HG03159 (cell line): ENCODE data around the gene INPP4B.
"Not testable (repeated sequence)": the region's sequence is repeated elsewhere in the genome, so short reads cannot be mapped to it uniquely, and the experiment has no call there.

Source experiments
- ATAC-seq: cut with Tn5 transposase; IDR thresholded peaks from one replicate; pipeline ENCODE4 v1.9.1; 2021; ENCODE audit warnings: mild to moderate bottlenecking, moderate library complexity; ENCODE audit not compliant: unreplicated experiment

INPP4B gene

GRCh38 chr4:142420311-142421095 is 425.6 kb downstream of the INPP4B start:
- no peak for ATAC-seq

DNA sequence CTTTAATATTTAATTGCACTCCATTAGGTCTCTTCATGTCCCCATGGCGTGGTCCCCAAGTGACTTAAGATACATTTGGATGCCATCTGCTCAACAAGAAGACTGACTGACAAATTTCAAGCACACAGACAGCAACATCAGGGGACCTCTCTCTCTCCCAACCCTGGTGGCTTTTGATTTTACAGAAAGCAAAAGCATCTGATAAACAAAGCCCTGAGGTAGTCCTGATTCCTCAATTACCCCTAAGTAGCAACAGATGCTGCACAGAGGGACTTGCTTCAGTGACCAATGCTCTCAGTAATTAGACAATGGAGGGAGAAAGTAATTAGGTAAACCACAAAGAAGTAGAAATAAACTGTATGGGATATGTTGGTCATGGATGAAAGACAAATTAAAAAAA is 426.4 kb downstream of the INPP4B start:
- ATAC-seq: no peak

DNA sequence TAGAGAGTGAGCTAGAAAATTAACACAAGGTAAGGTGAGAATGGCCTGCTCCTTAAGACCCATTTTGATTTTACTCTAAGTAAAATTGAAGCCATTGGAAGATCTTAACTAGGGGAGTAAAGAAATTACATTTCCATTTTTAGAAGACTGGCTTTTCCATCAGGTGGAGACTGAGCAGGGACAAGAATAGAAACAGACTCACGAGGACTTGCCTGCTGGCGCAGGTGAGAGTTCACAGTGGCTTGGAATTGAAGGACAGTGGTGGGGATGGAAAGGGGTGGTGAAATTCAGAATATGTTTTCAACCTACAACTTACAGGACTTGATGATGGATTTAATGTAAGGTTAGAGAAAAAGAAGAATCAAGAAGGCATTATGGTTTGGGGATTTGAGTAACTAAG is 427.4 kb downstream of the INPP4B start:
- ATAC-seq: no peak

DNA sequence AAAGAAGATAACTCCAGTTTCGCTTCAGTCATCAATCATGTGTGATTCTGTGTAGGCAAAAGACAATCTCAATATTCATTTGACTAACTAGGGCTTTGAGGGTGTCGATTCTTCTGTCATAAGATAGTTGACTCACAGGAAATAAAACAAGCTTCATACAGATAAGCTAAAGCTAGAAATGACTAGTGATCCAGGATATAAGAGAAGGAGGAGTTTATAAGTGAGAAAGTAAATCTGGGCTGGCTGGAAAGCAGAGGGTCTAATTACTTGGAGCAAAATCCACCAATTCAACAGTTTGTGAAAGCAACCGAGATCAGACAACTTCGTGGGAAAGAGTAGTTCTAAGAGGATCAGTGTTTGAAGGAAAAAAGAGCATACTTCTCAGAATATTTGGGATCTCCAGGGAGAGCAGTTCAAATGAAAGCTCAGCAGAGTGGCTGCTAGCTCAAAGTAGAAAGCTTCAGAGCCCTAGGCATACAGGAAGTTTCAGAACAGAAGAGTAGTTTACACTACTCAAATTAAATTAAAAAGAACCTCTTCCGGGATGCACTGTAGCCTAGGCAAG is 429.3 kb downstream of the INPP4B start:
- no peak for ATAC-seq

DNA sequence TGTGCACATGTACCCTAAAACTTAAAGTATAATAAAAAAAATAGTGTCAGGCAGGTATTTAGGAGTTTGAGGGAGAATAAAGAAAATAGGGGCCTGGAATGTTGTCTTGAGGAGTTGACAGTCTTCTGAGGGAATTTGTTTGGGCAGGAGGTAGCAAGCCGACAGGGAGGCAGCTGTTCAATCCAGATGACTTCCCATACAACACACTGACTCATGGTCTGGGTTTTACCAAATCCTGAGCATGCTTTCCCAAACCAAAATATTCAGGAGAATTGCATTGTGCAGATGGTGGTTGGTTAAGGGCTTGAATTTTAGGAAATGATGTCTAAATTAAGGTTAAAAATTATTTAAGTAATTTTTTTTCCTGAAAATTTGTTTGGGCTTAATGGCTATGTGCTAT is 430.0 kb downstream of the INPP4B start:
- no peak for ATAC-seq

DNA sequence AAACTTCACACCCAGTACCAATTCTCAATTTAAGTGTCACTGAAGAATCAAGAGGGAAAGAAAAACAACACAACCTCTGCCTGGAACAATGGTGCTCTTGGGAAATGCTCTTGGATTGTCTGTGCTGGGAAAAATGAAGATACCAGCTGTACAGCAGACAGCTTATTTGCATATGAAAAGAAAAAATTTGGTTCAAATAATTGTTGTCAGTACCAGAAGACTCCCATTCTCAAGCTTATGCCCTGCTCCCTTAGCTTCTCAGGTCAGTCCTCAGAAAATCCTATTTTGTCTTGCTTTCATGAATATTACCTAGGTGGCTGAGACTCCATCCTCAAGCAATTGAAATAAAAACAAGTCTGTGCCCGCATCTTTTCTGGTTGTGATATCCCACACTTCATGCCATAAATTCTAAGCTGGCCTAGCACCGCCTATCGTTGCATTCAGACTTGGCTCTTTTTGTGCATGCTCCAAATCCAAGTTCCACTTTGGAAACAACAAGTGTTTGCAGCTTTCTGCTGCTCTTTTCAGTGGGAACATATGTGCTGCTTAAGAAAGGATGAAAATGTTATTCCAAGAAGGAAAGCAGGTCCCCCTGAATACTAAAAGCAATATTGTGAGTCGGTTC is 431.6 kb downstream of the INPP4B start:
- ATAC-seq: no peak

DNA sequence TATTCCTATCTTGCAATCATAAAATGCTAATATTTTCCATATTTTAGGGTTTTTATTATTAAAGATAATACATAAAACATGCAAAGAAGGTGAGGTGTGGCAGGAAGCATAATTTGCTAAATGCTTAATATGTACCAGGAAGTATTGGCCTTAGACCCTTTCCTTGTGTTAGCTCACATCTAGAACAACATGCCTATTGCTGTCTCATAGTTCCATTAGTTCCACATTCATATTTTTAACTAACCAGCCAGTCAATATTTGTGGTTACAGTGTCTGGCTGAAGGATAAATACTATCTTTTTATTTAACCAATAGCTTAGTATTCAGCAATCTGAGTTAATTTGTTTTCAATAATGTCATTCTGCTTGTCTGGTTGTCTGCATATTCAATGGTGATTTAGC is 432.6 kb downstream of the INPP4B start:
- ATAC-seq: no peak

- ATAC-seq: no peak
Observed at GRCh38 chr4:142411993-142412392, 434.1 kb downstream of the INPP4B start.

GRCh38 chr4:142408003-142408441 is 438.1 kb downstream of the INPP4B start:
- no peak for ATAC-seq

GRCh38 chr4:142407596-142407995 is 438.5 kb downstream of the INPP4B start:
- no peak for ATAC-seq

DNA sequence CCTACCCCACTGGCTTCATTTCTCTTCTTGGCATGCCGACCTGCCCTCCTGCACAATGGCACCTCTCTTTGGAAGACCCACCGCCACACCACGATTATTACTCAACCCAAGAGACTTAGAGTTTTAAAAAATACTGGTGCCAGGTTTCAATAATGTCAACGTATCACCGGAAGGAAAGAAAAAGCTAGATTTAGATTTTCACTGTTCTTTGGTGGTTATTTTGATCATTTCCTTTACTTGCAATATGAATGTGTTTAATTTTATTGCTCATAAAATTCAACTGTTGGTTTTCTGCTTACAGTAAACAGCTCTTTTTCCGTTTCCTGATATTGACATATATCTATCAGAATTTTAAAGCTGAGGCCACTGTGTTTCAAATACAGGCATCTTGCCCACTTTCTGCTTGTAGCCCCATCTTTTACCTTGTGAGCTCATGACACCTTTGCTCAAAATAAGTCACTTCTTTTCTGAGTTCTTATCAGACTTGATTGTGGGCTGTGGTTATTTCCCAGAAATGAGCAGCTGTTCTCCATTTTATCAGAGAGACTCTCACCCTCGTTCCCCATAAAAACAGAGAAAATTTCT is 439.1 kb downstream of the INPP4B start:
- ATAC-seq: no peak

DNA sequence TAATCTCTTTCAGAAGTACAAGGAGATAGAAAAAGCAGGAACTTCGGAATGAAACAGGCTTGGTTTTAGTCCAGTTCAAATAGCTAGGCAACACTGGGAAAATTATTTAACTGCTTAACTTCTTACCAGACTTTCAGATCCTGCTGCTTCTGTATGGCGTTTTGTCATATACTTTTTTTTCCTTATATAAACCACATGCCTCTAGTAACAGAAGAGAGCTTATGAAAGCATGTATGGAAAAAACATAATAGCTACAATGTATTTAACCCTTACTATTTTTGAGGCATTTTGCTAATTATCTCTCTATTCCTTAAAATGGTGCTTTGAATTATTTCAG is 439.6 kb downstream of the INPP4B start:
- ATAC-seq: no peak

- ATAC-seq: peak; percentile 30
Observed at GRCh38 chr4:142405695-142406498, 440.2 kb downstream of the INPP4B start.

- peak; percentile 49 for ATAC-seq
Observed at GRCh38 chr4:142405021-142405694, 440.9 kb downstream of the INPP4B start.

DNA sequence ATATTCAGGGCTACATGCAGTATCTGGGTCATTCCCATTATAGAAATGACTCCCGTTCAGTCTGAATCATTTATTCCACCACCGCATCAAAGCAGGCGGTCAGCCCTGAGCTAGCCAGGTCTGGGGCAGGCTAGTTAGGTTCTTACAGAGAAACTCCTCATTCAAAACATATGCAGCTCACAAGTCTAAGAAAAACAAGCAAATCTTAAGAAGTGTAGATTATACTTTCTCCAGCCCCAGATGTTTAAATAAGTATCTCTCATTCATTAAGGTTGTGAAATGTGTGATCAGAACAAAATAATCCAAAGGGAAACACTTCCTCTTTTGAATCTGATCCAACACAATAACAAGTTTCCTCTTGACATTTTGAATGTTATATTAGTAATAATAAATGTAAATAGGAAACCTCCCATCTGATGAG is 441.9 kb downstream of the INPP4B start:
- no peak for ATAC-seq

- ATAC-seq: no peak
Observed at GRCh38 chr4:142402900-142403299, 443.2 kb downstream of the INPP4B start.

DNA sequence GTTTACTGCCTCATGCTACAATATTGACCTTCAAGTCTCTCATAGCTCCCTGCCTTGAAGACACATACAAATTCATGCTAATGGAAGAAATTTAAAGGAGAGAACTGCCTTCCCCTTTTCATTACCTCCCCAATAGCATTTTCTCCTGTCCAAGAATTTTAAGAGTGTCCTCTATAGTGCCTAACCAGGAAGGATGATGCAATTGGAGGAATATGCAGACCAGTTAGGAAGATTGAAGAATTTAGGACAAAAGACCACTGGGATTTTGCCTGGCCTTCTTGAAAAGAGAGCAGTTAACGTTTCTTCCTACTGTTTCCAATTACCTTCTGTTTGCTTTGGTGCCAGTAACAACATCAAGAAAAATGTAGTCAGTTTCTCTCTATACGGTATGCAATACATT is 443.9 kb downstream of the INPP4B start:
- no peak for ATAC-seq

DNA sequence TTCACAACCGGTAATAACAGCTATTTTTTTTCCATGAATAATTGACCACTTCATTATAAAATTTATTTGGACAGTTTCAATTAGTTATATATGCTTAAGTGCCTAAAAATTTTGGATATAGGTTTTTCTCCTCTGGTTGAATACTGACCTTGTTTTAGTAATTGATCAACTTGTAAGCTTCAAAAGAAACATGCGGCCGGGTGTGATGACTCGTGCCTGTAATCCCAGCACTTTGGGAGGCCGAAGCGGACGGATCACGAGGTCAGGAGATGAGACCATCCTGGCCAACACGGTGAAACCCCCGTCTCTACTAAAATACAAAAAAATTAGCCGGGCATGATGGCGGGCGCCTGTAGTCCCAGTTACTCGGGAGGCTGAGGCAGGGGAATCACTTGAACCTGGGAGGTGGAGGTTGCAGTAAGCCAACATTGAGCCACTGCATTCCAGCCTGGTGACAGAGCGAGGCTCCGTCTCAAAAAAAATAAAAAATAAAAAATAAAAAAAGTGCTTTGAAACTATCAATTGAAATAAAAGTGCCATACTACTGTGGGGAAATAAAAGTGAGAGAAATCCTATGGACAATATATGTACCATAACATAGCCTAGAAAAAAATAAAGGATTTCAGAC is 448.6 kb downstream of the INPP4B start:
- not testable (repeated sequence) for ATAC-seq

DNA sequence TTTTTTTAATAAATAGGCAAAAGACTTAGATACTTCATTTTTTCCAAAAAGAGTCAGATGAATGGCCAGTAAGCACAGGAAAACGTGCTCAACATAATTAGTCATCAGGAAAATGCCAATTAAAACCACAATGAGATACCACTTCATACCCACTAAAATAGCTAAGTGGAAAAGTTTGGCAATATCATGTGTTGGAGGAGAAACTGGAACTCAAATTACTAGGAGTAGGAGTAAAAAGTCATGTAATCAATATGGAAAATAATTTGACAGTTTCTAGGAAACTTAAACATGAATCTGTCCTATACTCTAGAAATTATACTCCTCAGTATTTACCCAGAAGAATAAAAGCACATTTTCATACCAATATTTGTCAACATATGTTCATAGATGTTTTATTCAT is 449.8 kb downstream of the INPP4B start:
- no peak for ATAC-seq

DNA sequence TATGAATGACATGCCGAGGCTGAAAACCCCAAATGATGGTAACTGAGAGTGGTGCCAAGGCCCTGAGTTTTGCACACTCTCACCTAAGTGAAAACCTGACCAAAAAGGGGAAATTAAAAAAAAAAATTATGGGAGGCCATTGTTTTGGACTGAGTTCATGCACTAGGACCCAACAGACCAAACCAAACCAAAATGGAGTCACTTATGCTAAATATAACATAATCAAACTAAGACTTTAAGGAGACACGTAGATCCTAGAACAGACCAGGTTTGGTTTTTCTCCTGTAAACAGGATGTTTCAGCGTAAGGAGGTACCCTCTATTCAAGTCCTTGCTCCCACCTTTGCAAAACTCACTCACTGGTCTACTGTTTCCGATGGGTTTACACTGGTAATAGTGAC is 453.0 kb downstream of the INPP4B start:
- ATAC-seq: no peak
